Measurements from ENCODE around the gene PLA2G15.

GRCh38 chr16:68236826-68237242, 8.3 kb upstream of the PLA2G15 start:
- TF ChIP-seq CTCF (IDR thresholded peaks at IDR 0.05) (no peak), POLR2A (IDR thresholded peaks at IDR 0.05) (no peak)
